ENCODE results near the gene PTP4A2.

PTP4A2 gene

DNA sequence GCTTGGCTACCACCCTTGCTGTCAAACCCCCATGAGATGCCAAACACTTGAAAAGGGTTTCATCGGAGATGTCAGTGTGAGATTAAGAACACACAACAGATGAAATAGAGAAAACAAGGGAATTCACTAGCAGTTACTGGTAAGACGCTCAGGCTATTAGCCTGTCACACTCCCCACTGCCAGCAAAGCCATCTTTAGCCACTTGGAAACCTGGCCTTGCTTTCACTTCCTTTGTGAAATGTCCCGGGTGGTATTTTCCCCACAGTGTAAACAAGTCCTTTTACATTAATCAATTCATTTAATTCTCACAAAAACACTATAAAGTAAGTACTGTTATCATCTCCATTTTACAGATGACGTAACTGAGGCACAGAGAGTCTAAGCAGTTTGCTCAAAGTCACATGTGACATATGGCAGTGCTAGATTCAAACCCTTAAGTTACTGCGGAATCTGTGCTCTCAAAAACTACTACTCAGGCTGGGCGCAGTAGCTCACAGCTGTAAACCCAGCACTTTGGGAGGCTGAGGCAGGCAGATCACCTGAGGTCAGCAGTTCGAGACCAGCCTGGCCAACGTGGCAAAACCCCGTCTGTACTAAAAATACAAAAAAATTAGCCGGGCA lies 42.8 kb upstream of the PTP4A2 start:
- TF ChIP-seq, protein P1, sequence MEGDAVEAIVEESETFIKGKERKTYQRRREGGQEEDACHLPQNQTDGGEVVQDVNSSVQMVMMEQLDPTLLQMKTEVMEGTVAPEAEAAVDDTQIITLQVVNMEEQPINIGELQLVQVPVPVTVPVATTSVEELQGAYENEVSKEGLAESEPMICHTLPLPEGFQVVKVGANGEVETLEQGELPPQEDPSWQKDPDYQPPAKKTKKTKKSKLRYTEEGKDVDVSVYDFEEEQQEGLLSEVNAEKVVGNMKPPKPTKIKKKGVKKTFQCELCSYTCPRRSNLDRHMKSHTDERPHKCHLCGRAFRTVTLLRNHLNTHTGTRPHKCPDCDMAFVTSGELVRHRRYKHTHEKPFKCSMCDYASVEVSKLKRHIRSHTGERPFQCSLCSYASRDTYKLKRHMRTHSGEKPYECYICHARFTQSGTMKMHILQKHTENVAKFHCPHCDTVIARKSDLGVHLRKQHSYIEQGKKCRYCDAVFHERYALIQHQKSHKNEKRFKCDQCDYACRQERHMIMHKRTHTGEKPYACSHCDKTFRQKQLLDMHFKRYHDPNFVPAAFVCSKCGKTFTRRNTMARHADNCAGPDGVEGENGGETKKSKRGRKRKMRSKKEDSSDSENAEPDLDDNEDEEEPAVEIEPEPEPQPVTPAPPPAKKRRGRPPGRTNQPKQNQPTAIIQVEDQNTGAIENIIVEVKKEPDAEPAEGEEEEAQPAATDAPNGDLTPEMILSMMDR (IDR thresholded peaks at IDR 0.05; ENCODE audit: low read depth, low read length, missing control alignments), result no peak
- H3K4me3 ChIP-seq (ENCODE audit: low read depth, low read length), result no peak overlapping the region
- in situ Hi-C loops (cut with HindIII; ENCODE audit: low sequenced_read_pairs), result no loop called here
- no peak for DNase-seq (ENCODE audit: low read depth)

DNA sequence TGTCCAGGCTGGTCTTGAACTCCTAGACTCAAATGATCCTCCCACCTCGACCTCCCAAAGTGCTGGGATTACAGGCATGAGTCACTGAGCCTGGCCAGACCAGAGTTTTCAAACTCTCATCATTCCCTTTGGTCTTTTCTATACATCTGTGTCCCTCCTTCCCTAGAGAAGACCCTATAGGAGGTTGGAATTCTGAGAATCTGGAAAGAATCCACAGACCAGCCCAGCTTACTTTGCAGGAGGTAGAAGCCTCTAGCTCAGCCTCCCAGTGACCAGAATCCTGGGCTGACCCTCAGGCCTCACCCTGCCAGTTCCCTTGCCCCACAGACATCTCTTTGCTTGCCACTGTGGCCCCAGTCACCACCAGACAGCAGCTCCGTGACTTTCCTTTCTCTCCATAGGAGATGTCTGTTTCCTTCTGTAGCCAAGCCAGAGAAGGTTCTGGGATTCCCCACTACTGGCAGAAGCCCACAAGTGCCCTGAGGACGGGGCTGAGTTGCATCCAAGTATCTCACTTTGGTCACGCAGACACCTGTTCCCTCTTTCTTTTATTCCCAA lies 40.8 kb upstream of the PTP4A2 start:
- TF ChIP-seq, protein P1 (IDR thresholded peaks at IDR 0.05; ENCODE audit: low read depth, low read length, missing control alignments), result no peak
- no peak overlapping the region for H3K4me3 ChIP-seq (ENCODE audit: low read depth, low read length)
- no peak for DNase-seq (ENCODE audit: low read depth)
- in situ Hi-C loops (cut with HindIII; ENCODE audit: low sequenced_read_pairs), result no loop called here

DNA sequence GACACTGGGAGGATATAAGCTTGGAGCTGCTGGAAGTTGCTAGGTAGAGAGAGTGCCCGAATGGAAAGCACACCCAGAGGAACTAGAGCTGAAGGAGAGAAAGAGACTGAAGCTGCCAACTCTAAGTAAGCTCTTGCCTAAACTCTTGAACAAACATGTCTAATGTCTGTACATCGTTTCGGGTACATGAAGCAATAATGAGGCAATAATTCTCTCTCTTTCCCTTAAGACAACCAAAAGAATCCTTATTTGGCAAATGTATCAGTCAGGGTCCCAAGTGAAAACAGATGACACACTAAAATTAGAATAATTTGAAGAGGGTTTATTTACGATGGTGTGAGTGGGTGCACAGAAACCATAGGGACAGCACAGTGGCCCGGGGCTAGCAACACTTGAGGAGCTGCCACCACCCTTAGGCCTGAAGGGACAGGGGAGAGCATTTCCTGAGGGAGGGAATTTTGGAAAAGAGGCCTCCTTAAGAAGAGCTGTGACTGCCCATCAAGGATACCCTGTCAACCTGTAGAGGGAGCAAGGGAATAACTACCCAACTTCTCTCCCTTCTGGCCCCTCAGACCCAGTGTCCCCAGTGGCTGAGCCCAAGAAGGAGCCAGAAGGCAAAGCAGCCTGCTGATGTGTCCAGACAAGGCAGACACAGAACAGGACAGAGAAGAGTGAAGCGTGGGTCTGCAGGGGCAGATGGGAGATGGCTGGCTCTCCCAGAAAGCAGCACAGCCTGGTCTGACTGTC lies 39.4 kb upstream of the PTP4A2 start:
- H3K4me3 ChIP-seq (ENCODE audit: low read depth, low read length), result no peak overlapping the region
- TF ChIP-seq, protein P1 (IDR thresholded peaks at IDR 0.05; ENCODE audit: low read depth, low read length, missing control alignments), result peak; percentile 54
- no peak for DNase-seq (ENCODE audit: low read depth)
- in situ Hi-C loops (cut with HindIII; ENCODE audit: low sequenced_read_pairs), result no loop called here

DNA sequence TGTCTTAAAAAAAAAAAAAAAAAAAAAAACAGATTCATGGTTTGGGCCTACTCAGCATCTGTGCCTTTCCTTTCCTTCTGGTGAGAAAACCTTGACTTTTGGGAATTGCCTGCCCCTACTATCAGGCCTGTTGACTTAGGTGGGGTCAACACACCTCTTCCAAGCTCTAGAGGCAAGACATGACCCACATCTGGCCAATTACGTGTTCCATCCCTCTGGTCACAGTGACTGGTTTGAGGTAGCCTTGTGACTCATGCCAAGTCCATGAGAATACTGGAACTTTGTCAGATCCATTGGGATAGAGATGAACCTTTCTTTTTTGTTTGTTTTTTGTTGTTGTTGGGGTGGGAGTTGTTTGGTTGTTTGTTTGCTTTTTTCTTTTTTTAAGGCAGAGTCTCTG lies 38.2 kb upstream of the PTP4A2 start:
- TF ChIP-seq, protein P1 (IDR thresholded peaks at IDR 0.05; ENCODE audit: low read depth, low read length, missing control alignments), result no peak
- no peak for DNase-seq (ENCODE audit: low read depth)
- no peak overlapping the region for H3K4me3 ChIP-seq (ENCODE audit: low read depth, low read length)
- in situ Hi-C loops (cut with HindIII; ENCODE audit: low sequenced_read_pairs), result no loop called here

DNA sequence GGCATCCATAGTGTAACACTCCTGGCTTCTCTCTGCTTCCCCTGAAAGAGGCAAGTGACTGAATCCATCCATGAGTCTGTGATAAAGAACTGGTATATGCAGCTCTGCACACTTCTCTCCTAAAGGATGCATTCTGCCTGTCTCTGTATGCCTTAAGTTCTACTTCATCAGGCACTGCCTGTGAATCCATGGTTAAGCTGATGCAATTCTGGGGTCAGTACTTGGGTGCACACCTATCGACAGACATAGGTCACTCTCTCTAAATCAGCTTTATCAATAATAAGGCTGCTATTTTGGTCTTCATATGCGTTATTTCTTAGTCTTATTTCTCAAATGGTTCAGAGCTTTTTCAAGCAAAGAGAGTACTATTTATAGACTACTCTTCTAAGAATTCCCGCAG lies 32.7 kb upstream of the PTP4A2 start:
- DNase-seq (ENCODE audit: low read depth), result no peak
- H3K4me3 ChIP-seq (ENCODE audit: low read depth, low read length), result no peak overlapping the region
- in situ Hi-C loops (cut with HindIII; ENCODE audit: low sequenced_read_pairs), result loop anchor here (25.0 kb wide), 2 partner anchors 184 to 309 kb away; no protein-coding TSS in a partner anchor
- TF ChIP-seq, protein P1 (IDR thresholded peaks at IDR 0.05; ENCODE audit: low read depth, low read length, missing control alignments), result no peak

DNA sequence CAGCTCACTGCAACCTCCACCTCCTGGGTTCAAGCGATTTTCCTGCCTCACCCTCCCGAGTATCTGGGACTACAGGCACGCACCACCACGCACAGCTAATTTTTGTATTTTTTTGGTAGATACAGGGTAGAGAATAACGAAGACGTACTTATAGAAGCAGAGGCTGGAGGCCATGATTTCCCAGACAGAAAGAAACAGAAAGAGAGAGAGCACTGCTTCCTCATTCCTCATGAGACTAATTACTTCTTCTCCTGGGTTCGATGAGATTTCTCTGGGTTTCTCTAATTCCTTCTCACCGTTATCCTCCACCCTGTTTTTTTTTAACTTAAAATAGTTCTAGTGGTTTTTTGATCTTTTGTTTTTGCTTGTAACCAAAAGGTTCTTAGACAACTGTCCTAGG lies 23.4 kb upstream of the PTP4A2 start:
- DNase-seq (ENCODE audit: low read depth), result no peak
- TF ChIP-seq, protein P1 (IDR thresholded peaks at IDR 0.05; ENCODE audit: low read depth, low read length, missing control alignments), result no peak
- in situ Hi-C loops (cut with HindIII; ENCODE audit: low sequenced_read_pairs), result loop anchor here (25.0 kb wide), 2 partner anchors 174 to 299 kb away; no protein-coding TSS in a partner anchor
- no peak overlapping the region for H3K4me3 ChIP-seq (ENCODE audit: low read depth, low read length)
